22Rv1 (cell line): ENCODE results near the gene FRMD1.

ENCODE experiments used
- H3K27ac ChIP-seq: fragments of 450-650 bp; 2 replicates; pipeline ENCODE4 v1.5.1; 2017
- ZFX ChIP-seq: fragments of 450-650 bp; IDR thresholded peaks from 2 replicates; pipeline ENCODE4 v1.6.1; 2017; ENCODE audit warnings: antibody characterized with exemption, borderline replicate concordance
- TF ChIP-seq, protein P1 (sequence below): fragments of 450-650 bp; IDR thresholded peaks from 2 replicates; pipeline ENCODE4 v1.5.1; 2017; ENCODE audit warnings: mild to moderate bottlenecking

FRMD1 gene

GRCh38 chr6:168041928-168042327, 37.1 kb downstream of the FRMD1 start:
- TF ChIP-seq, protein P1, sequence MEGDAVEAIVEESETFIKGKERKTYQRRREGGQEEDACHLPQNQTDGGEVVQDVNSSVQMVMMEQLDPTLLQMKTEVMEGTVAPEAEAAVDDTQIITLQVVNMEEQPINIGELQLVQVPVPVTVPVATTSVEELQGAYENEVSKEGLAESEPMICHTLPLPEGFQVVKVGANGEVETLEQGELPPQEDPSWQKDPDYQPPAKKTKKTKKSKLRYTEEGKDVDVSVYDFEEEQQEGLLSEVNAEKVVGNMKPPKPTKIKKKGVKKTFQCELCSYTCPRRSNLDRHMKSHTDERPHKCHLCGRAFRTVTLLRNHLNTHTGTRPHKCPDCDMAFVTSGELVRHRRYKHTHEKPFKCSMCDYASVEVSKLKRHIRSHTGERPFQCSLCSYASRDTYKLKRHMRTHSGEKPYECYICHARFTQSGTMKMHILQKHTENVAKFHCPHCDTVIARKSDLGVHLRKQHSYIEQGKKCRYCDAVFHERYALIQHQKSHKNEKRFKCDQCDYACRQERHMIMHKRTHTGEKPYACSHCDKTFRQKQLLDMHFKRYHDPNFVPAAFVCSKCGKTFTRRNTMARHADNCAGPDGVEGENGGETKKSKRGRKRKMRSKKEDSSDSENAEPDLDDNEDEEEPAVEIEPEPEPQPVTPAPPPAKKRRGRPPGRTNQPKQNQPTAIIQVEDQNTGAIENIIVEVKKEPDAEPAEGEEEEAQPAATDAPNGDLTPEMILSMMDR: no peak
- no peak for TF ChIP-seq ZFX
- H3K27ac ChIP-seq: no peak overlapping the region

DNA sequence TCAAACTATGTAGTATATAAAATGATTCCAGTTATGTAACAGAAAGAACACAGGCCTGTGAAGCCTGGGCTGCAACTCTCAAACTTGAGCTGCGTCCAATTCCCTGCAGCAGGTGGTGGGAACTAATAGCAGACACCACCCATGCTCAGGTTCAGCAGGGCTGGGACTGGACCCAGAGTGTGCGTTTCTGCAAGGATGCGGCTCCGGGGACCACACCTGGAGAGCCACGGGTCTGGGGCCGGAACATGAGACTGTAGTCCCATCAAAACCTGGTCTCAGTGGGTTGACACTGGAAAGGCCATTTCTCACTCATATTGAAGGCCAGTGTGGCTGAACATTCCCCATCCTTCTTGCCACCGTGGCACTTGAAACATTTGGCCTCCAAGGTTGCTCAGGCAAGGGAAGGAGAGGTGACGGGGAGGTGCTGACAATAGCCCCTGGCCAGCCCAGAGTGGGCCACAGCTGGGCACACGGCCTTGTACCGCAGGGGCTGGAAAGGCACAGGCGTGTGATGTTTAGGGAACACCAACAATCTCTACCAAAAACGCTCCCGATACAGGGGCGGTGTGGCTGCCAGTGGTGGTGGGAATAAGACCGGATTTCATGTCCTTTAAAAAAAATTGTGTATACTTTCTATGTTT, 38.0 kb downstream of the FRMD1 start:
- no peak for TF ChIP-seq ZFX
- TF ChIP-seq, protein P1: no peak
- H3K27ac ChIP-seq: no peak overlapping the region

- no peak overlapping the region for H3K27ac ChIP-seq
- TF ChIP-seq ZFX: no peak
- TF ChIP-seq, protein P1: no peak
Observed at GRCh38 chr6:168039849-168040248, 39.2 kb downstream of the FRMD1 start.

DNA sequence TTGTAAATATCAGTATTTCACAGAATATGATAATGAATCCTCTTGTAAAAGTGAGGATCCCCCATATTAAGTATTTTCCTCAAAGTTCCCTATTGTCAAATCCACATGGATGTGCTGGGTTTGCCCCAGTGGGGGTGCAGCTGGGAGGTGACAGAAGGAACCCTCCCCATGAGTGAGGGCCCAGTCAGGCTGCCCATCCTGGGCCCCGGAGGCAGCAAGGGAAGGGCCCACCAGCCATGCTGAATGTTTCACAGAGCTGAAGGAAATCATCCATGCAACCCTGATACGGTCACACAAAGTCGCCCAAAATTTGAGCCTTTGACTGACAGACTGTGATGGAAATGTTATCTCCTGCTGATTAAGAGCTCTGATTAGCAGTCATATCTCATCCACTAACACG, 39.7 kb downstream of the FRMD1 start:
- TF ChIP-seq, protein P1: no peak
- no peak for TF ChIP-seq ZFX
- H3K27ac ChIP-seq: no peak overlapping the region

GRCh38 chr6:168038576-168039140, 40.4 kb downstream of the FRMD1 start:
- no peak for TF ChIP-seq ZFX
- TF ChIP-seq, protein P1: no peak
- no peak overlapping the region for H3K27ac ChIP-seq

DNA sequence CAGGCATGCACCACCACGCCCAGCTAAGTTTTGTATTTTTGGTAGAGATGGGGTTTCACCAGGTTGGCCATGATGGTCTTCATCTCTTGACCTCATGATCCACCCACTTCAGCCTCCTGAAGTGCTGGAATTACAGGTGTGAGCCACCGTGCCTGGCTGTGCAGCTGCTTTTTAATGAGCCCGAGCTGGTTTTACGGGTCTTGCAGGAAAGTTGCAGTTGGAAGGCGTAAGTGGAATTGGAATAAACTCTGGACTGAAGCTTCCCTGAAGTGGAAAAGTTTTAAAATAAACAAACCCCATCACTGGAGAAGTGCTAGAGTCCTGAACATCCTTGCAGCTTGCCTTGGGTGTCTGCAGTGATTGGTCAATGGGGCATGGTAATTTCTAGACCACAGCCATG, 41.2 kb downstream of the FRMD1 start:
- TF ChIP-seq ZFX: no peak
- TF ChIP-seq, protein P1: no peak
- no peak overlapping the region for H3K27ac ChIP-seq

- no peak overlapping the region for H3K27ac ChIP-seq
- TF ChIP-seq, protein P1: no peak
- no peak for TF ChIP-seq ZFX
Observed at GRCh38 chr6:168037242-168037641, 41.8 kb downstream of the FRMD1 start.
